Measurements from ENCODE around the gene PRRC2C.

Gene PRRC2C

GRCh38 chr1:171476829-171477228, 8.5 kb upstream of the PRRC2C start:
- no peak for TF ChIP-seq USF1 (IDR thresholded peaks at IDR 0.05)
- no peak for TF ChIP-seq FOXM1 (IDR thresholded peaks at IDR 0.05; ENCODE audit: borderline replicate concordance, low read depth)
- TF ChIP-seq CEBPB (IDR thresholded peaks at IDR 0.05) = no peak
- TF ChIP-seq TAF1 (IDR thresholded peaks at IDR 0.05; ENCODE audit: low read depth) = no peak
- TF ChIP-seq TEAD4 (IDR thresholded peaks at IDR 0.05) = no peak
- TF ChIP-seq NFIC (IDR thresholded peaks at IDR 0.05) = no peak
- TF ChIP-seq ZBTB7A (IDR thresholded peaks at IDR 0.05; ENCODE audit: low read depth) = no peak
- no peak for TF ChIP-seq RAD21 (IDR thresholded peaks at IDR 0.05; ENCODE audit: low read depth)
- TF ChIP-seq EP300 (IDR thresholded peaks at IDR 0.05; ENCODE audit: borderline replicate concordance) = no peak
- no peak for TF ChIP-seq CREB1 (IDR thresholded peaks at IDR 0.05; ENCODE audit: low read depth)
- TF ChIP-seq TCF12 (IDR thresholded peaks at IDR 0.05; ENCODE audit: low read depth) = no peak
- no peak for TF ChIP-seq EGR1 (IDR thresholded peaks at IDR 0.05)
- TF ChIP-seq MAX (IDR thresholded peaks at IDR 0.05) = no peak
- no peak for TF ChIP-seq YY1 (IDR thresholded peaks at IDR 0.05; ENCODE audit: low read depth)

- TF ChIP-seq RAD21 (IDR thresholded peaks at IDR 0.05; ENCODE audit: low read depth) (no peak), REST (IDR thresholded peaks at IDR 0.05; ENCODE audit: low read depth) (no peak), MAX (IDR thresholded peaks at IDR 0.05) (no peak), EP300 (IDR thresholded peaks at IDR 0.05; ENCODE audit: borderline replicate concordance) (no peak), NFIC (IDR thresholded peaks at IDR 0.05) (no peak), EGR1 (IDR thresholded peaks at IDR 0.05) (no peak), ZBTB7A (IDR thresholded peaks at IDR 0.05; ENCODE audit: low read depth) (no peak), TAF1 (IDR thresholded peaks at IDR 0.05; ENCODE audit: low read depth) (no peak), FOXM1 (IDR thresholded peaks at IDR 0.05; ENCODE audit: borderline replicate concordance, low read depth) (no peak), CEBPB (IDR thresholded peaks at IDR 0.05) (no peak), TEAD4 (IDR thresholded peaks at IDR 0.05) (no peak), TCF12 (IDR thresholded peaks at IDR 0.05; ENCODE audit: low read depth) (no peak), CREB1 (IDR thresholded peaks at IDR 0.05; ENCODE audit: low read depth) (no peak), USF1 (IDR thresholded peaks at IDR 0.05) (no peak), YY1 (IDR thresholded peaks at IDR 0.05; ENCODE audit: low read depth) (no peak)
Measured at GRCh38 chr1:171477804-171478203, 7.5 kb upstream of the PRRC2C start.

- TF ChIP-seq CREB1 (IDR thresholded peaks at IDR 0.05; ENCODE audit: low read depth) (no peak), EGR1 (IDR thresholded peaks at IDR 0.05) (no peak), NFIC (IDR thresholded peaks at IDR 0.05) (no peak), ZBTB7A (IDR thresholded peaks at IDR 0.05; ENCODE audit: low read depth) (no peak), FOXM1 (IDR thresholded peaks at IDR 0.05; ENCODE audit: borderline replicate concordance, low read depth) (no peak), TCF12 (IDR thresholded peaks at IDR 0.05; ENCODE audit: low read depth) (no peak), TEAD4 (IDR thresholded peaks at IDR 0.05) (no peak), RAD21 (IDR thresholded peaks at IDR 0.05; ENCODE audit: low read depth) (no peak), MAX (IDR thresholded peaks at IDR 0.05) (no peak), YY1 (IDR thresholded peaks at IDR 0.05; ENCODE audit: low read depth) (no peak), EP300 (IDR thresholded peaks at IDR 0.05; ENCODE audit: borderline replicate concordance) (no peak), USF1 (IDR thresholded peaks at IDR 0.05) (no peak), TAF1 (IDR thresholded peaks at IDR 0.05; ENCODE audit: low read depth) (no peak)
Measured at GRCh38 chr1:171480035-171480434, 5.3 kb upstream of the PRRC2C start.

GRCh38 chr1:171484760-171485374, 463 bp upstream of the PRRC2C start:
- TF ChIP-seq MAX (IDR thresholded peaks at IDR 0.05) (no peak), REST (IDR thresholded peaks at IDR 0.05; ENCODE audit: low read depth) (no peak), FOXM1 (IDR thresholded peaks at IDR 0.05; ENCODE audit: borderline replicate concordance, low read depth) (no peak), TAF1 (IDR thresholded peaks at IDR 0.05; ENCODE audit: low read depth) (no peak), TCF12 (IDR thresholded peaks at IDR 0.05; ENCODE audit: low read depth) (no peak), EGR1 (IDR thresholded peaks at IDR 0.05) (no peak)
